HG03521 (cell line): Measurements from ENCODE around the gene PKN2.
A peak's percentile ranks its signal among the peaks of the same experiment; 100 is the strongest.
"Not testable (repeated sequence)": the region's sequence is repeated elsewhere in the genome, so short reads cannot be mapped to it uniquely, and the experiment has no call there.

Experiments
- ATAC-seq: cut with Tn5 transposase; IDR thresholded peaks from one replicate; pipeline ENCODE4 v1.9.1; 2021; ENCODE audit warnings: mild to moderate bottlenecking, moderate library complexity; ENCODE audit not compliant: unreplicated experiment

Gene PKN2

DNA sequence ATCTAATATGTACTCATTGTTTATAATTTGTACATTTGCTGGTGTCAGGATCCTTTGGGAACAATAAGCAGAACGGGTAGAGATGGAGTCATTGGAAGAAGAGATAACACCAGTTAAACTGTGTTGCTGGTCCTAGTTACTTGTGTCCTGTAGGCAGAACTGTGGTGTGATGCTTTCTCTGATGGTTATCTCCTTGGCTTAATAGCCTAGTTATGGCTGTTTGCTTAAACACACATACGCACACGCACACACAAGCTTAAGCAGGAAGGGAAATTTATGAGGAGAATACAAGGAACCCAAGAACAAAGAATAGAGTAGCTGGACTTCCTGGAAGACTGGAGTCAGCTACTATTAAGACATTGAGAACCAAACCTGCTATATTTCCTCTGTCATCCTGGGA lies 5.7 kb upstream of the PKN2 start:
- no peak for ATAC-seq

DNA sequence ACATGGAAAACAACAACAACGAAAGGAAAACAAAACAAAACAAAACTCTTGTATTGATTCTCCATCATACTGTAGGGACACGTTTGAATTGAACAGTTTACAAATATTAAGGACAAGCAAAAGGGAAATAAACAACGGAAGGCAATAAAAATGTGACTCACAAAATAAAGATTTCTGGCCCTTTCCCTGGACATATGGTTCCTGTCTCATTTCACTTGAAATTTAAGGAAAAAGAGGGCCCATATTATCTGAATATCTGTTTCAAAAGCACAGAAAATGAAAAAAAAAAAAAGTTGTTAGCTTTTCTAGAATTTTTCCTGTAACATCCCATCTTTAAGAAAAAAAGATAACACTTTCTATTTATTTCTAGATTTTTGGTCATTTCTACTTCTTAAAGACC lies 3.6 kb upstream of the PKN2 start:
- ATAC-seq, result no peak

DNA sequence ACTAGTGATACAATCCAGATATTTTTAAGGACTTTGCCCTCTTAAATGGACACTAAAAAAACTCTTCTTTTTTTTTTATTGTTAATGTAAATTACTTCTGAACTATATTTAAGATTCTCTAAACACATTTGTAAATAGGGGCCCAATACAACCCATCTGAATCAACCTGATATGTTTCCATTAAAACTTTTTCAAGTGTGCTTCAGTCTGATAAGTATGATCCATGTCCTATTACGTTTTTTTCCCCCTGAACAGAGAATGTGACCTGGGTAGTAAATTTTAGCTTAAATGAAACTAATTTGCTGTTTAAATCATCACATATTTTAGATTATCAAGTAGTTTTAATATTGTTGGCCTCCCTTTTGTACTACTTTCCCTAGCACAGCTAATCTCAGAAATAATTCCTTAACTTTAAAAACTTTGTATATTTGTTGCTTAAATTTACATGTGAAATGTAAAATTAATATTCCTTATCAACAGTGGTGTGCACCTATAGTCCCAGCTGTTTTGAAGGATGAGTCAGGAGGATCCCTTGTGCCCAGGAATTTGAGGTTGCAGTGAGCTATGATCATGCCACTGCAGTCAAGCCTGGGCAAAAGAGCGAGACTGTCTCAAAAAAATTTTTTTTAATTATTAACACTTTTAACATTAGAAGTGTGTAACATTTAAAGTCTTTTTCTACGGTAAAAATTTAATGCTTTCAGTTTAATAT lies 3.0 kb upstream of the PKN2 start:
- ATAC-seq, result no peak

DNA sequence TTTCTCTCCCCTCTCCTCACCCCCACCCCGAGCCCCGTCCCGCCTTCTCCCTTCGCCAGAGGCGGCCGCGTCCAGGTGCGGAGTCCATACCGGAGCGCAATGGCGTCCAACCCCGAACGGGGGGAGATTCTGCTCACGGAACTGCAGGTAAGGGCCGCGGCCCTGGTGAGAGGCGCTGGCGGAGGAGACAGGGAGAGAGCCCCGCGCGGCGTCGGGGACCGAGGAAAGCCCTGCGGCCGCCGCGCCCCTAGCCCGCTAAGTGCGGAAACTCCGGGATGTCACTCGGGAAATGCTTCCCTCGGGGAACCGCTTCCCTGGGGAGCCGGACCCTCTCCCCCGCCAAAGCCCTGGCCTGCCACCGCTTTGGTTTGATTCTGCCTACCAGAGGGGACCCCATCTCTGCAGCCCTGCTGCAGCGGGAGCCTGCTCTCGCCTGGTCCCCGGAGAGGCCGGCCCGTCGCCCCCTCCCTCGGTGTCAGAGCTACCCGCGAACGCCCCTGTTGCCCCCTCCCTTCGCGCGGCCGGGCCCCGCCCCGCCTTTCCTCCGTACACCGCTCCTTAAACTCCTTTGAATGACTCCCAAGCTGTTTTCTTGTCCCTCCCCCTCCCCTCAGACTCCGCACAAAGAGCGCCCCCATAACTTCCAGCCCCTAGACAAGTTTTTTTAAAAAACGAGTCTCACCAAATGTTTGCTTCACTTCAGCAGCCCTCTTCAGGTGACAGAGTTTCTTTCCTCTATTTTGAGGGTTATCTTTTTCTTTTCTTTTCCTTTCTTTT lies 597 bp downstream of the PKN2 start:
- ATAC-seq, result peak; percentile 35

DNA sequence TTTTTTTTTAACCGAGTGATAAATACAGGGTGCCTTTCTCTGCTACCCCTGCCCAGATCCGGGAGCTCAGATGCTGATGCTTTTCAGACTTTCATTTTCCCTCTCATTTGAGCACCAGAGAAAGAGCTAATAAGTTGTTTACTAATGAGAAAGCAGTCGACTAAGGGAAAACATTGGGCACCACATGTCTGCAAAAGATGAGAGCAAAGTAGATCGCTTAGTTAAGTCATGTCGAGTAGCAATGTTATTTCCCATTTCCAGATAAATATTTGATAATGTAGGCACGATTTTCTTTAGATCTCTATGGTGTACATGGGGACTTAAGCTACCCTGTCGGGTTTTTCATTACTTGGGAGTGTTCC lies 1.2 kb downstream of the PKN2 start:
- ATAC-seq, result no peak

- no peak for ATAC-seq
These were observed 7.5 kb downstream of the PKN2 start for GRCh38 chr1:88691540-88691939.

DNA sequence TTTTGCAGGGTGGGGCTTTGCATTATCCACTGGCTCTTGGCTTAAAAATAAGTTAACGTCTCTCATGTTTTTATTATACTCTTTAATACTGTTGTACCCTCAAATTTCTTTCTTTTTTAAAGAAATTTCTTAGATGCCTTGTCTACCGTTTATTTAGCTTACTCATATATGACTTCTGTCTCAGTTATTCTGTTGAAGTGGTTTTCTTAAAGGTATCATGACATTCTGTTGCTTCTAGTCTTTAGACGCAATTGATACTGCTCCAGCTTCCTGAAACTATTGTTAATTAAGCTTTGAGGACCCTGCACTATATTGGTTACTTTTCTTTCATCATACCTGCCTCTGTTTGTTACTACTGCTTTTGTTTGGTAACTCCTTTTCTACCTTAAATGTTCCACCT lies 11.7 kb downstream of the PKN2 start:
- ATAC-seq, result no peak

DNA sequence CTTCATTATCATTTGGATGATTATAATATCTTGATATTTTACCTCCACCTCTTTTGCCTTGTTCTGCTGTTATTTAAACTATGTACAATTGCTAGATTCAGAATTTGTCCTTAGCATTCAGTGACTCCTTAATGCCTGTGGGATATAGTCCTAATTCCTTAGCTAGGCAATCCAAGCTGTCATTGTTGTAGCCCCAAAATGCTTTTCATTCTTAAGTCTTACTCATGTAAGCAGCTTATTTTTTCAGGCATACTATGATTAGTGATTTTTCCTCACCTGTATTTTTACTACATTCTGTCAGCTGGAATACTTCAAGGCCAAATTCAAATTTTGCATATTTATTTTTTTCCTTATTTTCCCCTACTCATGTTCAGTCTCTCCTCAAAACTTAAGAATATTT lies 13.4 kb downstream of the PKN2 start:
- ATAC-seq, result no peak

- no peak for ATAC-seq
These were observed 14.1 kb downstream of the PKN2 start for GRCh38 chr1:88698140-88698539.

- no peak for ATAC-seq
These were observed 14.7 kb downstream of the PKN2 start for GRCh38 chr1:88698764-88699163.

DNA sequence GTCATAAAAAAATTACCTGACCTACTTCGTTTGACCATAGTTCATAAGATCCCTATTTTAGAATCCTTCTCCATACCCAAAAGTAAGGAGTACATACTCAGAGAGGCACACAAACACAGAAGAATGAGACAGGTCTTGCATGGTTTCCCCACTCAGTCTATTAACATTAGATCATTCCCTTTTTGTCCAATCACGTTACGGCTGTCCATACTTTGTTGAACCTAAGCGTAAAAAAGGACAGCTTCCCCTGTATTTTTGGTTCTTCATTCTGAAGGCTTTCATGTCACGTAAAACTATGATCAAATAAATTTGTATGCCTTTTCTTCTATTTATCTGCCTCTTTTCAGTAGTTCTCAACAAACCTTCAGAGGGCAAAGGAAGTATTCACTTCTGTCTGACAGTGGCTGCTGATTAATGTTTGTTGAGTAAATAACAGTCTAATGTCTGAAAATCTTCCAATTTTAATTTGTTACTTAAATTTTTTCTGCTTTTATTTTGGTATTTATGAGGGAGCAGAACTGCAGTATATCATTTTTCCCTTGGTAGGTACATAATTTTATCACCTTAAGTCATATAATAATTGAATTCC lies 16.4 kb downstream of the PKN2 start:
- ATAC-seq, result no peak

GRCh38 chr1:88701275-88701674 lies 17.2 kb downstream of the PKN2 start:
- ATAC-seq, result peak; percentile 63

DNA sequence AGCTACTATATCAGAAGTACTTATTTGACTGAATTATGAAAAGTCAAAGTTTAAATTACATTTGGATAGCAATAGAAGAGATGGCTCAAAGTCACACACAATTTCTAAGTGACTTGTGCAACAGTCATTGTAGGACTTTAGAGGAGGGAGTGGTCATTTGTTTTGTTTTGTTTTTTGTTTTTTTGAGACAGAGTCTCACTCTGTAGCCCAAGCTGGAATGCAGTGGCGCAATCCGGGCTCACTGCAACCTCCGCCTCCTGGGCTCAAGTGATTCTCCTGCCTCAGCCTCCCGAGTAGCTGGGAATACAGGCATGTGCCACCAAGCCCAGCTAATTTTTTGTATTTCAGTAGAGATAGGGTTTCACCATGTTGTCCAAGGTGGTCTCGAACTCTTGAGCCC lies 17.7 kb downstream of the PKN2 start:
- ATAC-seq, result not testable (repeated sequence)

- no peak for ATAC-seq
These were observed 23.9 kb downstream of the PKN2 start for GRCh38 chr1:88708011-88708410.

- ATAC-seq, result not testable (repeated sequence)
These were observed 28.8 kb downstream of the PKN2 start for GRCh38 chr1:88712907-88713306.

DNA sequence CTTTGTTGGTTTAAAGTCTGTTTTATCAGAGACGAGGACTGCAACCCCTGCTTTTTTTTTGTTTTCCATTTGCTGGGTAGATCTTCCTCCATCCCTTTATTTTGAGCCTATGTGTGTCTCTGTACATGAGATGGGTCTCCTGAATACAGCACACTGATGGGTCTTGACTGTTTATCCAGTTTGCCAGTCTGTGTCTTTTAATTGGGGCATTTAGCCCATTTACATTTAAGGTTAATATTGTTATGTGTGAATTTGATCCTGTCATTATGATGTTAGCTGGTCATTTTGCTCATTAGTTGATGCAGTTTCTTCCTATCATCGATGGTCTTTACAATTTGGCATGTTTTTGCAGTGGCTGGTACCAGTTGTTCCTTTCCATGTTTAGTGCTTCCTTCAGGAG lies 32.5 kb downstream of the PKN2 start:
- ATAC-seq, result not testable (repeated sequence)

- ATAC-seq, result no peak
These were observed 38.4 kb downstream of the PKN2 start for GRCh38 chr1:88722492-88722891.

DNA sequence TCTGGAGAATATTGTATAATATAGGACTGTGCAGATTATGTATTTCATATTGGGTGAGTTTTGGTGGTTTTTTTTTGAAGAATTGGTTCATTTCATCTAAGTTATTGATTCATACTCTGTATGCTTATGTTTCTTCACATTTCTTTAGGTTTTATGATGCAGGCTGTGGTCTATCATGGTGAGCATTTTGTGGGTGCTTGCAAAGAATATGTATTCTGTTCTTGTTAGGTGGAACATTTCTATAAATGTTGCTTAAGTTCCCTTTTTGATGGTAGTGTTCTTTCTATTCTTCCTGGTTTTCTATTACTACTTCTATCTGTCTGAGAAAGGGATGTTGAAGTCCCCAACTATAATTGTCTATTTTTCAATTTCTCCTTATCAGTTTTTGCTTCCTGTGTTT lies 42.6 kb downstream of the PKN2 start:
- no peak for ATAC-seq

- no peak for ATAC-seq
These were observed 43.1 kb downstream of the PKN2 start for GRCh38 chr1:88727205-88727604.

GRCh38 chr1:88729297-88729696 lies 45.2 kb downstream of the PKN2 start:
- ATAC-seq, result no peak

GRCh38 chr1:88730132-88730675 lies 46.1 kb downstream of the PKN2 start:
- ATAC-seq, result no peak

DNA sequence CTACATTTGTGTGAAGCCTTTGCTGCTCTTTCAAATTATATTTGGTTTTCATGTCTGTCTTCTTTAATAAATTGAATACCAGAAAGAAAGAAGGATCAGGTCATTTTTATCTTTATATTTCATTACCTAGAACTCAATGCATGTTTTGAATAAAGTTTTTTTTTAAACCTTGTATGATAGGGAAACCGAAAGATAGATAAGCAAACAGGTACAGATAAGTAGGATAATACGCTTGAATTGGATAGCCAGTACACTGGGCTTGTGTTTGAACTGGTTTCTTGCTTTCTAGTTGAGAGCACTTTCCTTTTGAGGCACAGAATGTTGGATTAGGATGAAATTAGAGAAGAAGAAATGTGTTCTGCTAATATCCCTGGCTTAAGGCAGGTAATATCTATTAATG lies 46.9 kb downstream of the PKN2 start:
- ATAC-seq, result no peak
